IPS-NIHi11 (cell line): Measurements from ENCODE around the gene CSMD2.
"Not testable (repeated sequence)": the region's sequence is repeated elsewhere in the genome, so short reads cannot be mapped to it uniquely, and the experiment has no call there.

Experiments
- DNase-seq: peaks from one replicate; pipeline ENCODE4 v3.0.0; 2012; ENCODE audit warnings: mixed read lengths, low spot score

The CSMD2 gene

GRCh38 chr1:34052565-34052964, 112.5 kb downstream of the CSMD2 start:
- no peak for DNase-seq

GRCh38 chr1:34050709-34051485, 114.1 kb downstream of the CSMD2 start:
- DNase-seq: no peak

GRCh38 chr1:34049994-34050393, 115.0 kb downstream of the CSMD2 start:
- DNase-seq: no peak

GRCh38 chr1:34049477-34049876, 115.6 kb downstream of the CSMD2 start:
- DNase-seq: no peak

- DNase-seq: no peak
Measured at GRCh38 chr1:34037856-34038255, 127.2 kb downstream of the CSMD2 start.

- DNase-seq: peak; percentile 49
Measured at GRCh38 chr1:34037109-34037508, 127.9 kb downstream of the CSMD2 start.

- no peak for DNase-seq
Measured at GRCh38 chr1:34034036-34034435, 131.0 kb downstream of the CSMD2 start.

- DNase-seq: no peak
Measured at GRCh38 chr1:34029954-34030353, 135.1 kb downstream of the CSMD2 start.

- no peak for DNase-seq
Measured at GRCh38 chr1:34029515-34029914, 135.5 kb downstream of the CSMD2 start.

GRCh38 chr1:34028381-34029055, 136.5 kb downstream of the CSMD2 start:
- no peak for DNase-seq

GRCh38 chr1:34025675-34026074, 139.4 kb downstream of the CSMD2 start:
- no peak for DNase-seq

GRCh38 chr1:34024485-34024884, 140.5 kb downstream of the CSMD2 start:
- no peak for DNase-seq

- no peak for DNase-seq
Measured at GRCh38 chr1:34019741-34020552, 145.1 kb downstream of the CSMD2 start.

- DNase-seq: no peak
Measured at GRCh38 chr1:34018285-34018684, 146.7 kb downstream of the CSMD2 start.

GRCh38 chr1:34016281-34016680, 148.7 kb downstream of the CSMD2 start:
- not testable (repeated sequence) for DNase-seq

- peak; percentile 79 for DNase-seq
Measured at GRCh38 chr1:34013958-34014737, 150.9 kb downstream of the CSMD2 start.

GRCh38 chr1:34013136-34013535, 151.9 kb downstream of the CSMD2 start:
- no peak for DNase-seq

GRCh38 chr1:34009340-34009985, 155.6 kb downstream of the CSMD2 start:
- DNase-seq: no peak

- no peak for DNase-seq
Measured at GRCh38 chr1:34007760-34008159, 157.3 kb downstream of the CSMD2 start.

GRCh38 chr1:34005309-34005708, 159.7 kb downstream of the CSMD2 start:
- DNase-seq: no peak

- DNase-seq: peak; percentile 35
Measured at GRCh38 chr1:34002810-34003209, 162.2 kb downstream of the CSMD2 start.
